ENCODE measurements around the gene ZNF438. TPM values are rescaled to one million over a fixed set of nuclear protein-coding genes. Genes with fewer than 3 reads are reported as not detected.

The ZNF438 gene
- total and polyA plus RNA-seq, 2 of the 8 experiments (the other 6 are each of a cell fraction or from before 2014, with no cell fraction given): 0.95 to 1.7 TPM

- TF ChIP-seq, protein P1, sequence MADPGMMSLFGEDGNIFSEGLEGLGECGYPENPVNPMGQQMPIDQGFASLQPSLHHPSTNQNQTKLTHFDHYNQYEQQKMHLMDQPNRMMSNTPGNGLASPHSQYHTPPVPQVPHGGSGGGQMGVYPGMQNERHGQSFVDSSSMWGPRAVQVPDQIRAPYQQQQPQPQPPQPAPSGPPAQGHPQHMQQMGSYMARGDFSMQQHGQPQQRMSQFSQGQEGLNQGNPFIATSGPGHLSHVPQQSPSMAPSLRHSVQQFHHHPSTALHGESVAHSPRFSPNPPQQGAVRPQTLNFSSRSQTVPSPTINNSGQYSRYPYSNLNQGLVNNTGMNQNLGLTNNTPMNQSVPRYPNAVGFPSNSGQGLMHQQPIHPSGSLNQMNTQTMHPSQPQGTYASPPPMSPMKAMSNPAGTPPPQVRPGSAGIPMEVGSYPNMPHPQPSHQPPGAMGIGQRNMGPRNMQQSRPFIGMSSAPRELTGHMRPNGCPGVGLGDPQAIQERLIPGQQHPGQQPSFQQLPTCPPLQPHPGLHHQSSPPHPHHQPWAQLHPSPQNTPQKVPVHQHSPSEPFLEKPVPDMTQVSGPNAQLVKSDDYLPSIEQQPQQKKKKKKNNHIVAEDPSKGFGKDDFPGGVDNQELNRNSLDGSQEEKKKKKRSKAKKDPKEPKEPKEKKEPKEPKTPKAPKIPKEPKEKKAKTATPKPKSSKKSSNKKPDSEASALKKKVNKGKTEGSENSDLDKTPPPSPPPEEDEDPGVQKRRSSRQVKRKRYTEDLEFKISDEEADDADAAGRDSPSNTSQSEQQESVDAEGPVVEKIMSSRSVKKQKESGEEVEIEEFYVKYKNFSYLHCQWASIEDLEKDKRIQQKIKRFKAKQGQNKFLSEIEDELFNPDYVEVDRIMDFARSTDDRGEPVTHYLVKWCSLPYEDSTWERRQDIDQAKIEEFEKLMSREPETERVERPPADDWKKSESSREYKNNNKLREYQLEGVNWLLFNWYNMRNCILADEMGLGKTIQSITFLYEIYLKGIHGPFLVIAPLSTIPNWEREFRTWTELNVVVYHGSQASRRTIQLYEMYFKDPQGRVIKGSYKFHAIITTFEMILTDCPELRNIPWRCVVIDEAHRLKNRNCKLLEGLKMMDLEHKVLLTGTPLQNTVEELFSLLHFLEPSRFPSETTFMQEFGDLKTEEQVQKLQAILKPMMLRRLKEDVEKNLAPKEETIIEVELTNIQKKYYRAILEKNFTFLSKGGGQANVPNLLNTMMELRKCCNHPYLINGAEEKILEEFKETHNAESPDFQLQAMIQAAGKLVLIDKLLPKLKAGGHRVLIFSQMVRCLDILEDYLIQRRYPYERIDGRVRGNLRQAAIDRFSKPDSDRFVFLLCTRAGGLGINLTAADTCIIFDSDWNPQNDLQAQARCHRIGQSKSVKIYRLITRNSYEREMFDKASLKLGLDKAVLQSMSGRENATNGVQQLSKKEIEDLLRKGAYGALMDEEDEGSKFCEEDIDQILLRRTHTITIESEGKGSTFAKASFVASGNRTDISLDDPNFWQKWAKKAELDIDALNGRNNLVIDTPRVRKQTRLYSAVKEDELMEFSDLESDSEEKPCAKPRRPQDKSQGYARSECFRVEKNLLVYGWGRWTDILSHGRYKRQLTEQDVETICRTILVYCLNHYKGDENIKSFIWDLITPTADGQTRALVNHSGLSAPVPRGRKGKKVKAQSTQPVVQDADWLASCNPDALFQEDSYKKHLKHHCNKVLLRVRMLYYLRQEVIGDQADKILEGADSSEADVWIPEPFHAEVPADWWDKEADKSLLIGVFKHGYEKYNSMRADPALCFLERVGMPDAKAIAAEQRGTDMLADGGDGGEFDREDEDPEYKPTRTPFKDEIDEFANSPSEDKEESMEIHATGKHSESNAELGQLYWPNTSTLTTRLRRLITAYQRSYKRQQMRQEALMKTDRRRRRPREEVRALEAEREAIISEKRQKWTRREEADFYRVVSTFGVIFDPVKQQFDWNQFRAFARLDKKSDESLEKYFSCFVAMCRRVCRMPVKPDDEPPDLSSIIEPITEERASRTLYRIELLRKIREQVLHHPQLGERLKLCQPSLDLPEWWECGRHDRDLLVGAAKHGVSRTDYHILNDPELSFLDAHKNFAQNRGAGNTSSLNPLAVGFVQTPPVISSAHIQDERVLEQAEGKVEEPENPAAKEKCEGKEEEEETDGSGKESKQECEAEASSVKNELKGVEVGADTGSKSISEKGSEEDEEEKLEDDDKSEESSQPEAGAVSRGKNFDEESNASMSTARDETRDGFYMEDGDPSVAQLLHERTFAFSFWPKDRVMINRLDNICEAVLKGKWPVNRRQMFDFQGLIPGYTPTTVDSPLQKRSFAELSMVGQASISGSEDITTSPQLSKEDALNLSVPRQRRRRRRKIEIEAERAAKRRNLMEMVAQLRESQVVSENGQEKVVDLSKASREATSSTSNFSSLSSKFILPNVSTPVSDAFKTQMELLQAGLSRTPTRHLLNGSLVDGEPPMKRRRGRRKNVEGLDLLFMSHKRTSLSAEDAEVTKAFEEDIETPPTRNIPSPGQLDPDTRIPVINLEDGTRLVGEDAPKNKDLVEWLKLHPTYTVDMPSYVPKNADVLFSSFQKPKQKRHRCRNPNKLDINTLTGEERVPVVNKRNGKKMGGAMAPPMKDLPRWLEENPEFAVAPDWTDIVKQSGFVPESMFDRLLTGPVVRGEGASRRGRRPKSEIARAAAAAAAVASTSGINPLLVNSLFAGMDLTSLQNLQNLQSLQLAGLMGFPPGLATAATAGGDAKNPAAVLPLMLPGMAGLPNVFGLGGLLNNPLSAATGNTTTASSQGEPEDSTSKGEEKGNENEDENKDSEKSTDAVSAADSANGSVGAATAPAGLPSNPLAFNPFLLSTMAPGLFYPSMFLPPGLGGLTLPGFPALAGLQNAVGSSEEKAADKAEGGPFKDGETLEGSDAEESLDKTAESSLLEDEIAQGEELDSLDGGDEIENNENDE (IDR thresholded peaks at IDR 0.05; ENCODE audit: insufficient replicate concordance, low read length): no peak
- TF ChIP-seq SIX5 (IDR thresholded peaks at IDR 0.05; ENCODE audit: low read depth, low read length) (no peak), TAF7 (optimal IDR thresholded peaks at IDR 0.05; ENCODE audit: borderline replicate concordance, low read depth, low read length) (no peak), PHF8 (conservative IDR thresholded peaks at IDR 0.05; ENCODE audit: low read depth, low read length) (no peak), RXRA (IDR thresholded peaks at IDR 0.05; ENCODE audit: insufficient read depth, low read depth, low read length) (no peak), CREB1 (IDR thresholded peaks at IDR 0.05) (no peak), RBBP5 (IDR thresholded peaks at IDR 0.05; ENCODE audit: borderline replicate concordance, low read depth, low read length) (no peak), CHD2 (IDR thresholded peaks at IDR 0.05; ENCODE audit: low read length) (no peak), POLR2AphosphoS5 (IDR thresholded peaks at IDR 0.05; ENCODE audit: low read depth, low read length) (no peak), SP4 (IDR thresholded peaks at IDR 0.05; ENCODE audit: low read length) (no peak), KDM1A (IDR thresholded peaks at IDR 0.05; ENCODE audit: borderline replicate concordance, low read length) (no peak), SP1 (IDR thresholded peaks at IDR 0.05; ENCODE audit: low read depth, low read length) (no peak), CHD1 (IDR thresholded peaks at IDR 0.05; ENCODE audit: low read depth, low read length) (no peak), GTF2F1 (IDR thresholded peaks at IDR 0.05; ENCODE audit: borderline replicate concordance, low read depth, low read length) (no peak)
Observed at GRCh38 chr10:30846710-30847109, 185.0 kb downstream of the ZNF438 start (continued).
